ENCODE results near the gene CDC16.

Gene CDC16

GRCh38 chr13:114309806-114310410, 75.2 kb downstream of the CDC16 start:
- DNase-seq (ENCODE audit: low read depth), result no peak
- H3K4me3 ChIP-seq (ENCODE audit: low read depth, low read length), result no peak overlapping the region
- TF ChIP-seq, protein P1, sequence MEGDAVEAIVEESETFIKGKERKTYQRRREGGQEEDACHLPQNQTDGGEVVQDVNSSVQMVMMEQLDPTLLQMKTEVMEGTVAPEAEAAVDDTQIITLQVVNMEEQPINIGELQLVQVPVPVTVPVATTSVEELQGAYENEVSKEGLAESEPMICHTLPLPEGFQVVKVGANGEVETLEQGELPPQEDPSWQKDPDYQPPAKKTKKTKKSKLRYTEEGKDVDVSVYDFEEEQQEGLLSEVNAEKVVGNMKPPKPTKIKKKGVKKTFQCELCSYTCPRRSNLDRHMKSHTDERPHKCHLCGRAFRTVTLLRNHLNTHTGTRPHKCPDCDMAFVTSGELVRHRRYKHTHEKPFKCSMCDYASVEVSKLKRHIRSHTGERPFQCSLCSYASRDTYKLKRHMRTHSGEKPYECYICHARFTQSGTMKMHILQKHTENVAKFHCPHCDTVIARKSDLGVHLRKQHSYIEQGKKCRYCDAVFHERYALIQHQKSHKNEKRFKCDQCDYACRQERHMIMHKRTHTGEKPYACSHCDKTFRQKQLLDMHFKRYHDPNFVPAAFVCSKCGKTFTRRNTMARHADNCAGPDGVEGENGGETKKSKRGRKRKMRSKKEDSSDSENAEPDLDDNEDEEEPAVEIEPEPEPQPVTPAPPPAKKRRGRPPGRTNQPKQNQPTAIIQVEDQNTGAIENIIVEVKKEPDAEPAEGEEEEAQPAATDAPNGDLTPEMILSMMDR (IDR thresholded peaks at IDR 0.05; ENCODE audit: low read depth, low read length, missing control alignments), result no peak

DNA sequence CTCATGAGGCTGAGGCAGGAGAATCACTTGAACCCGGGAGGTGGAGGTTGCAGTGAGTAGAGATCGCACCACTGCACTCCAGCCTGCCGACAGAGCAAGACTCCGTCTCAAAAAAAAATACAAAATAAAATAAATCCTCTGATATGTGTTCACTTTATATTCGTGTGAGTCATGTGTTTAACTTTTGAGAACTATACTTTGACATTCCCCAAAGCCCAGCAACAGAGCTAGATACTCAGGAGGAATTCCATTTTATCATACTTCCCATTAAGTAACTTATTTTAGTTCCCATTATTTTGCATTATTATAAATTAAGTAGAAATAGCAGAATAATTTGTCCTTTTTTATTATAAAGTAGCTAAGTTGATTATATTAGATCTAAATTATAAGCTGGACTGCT, 76.3 kb downstream of the CDC16 start:
- TF ChIP-seq, protein P1 (IDR thresholded peaks at IDR 0.05; ENCODE audit: low read depth, low read length, missing control alignments), result no peak
- no peak for DNase-seq (ENCODE audit: low read depth)
- H3K4me3 ChIP-seq (ENCODE audit: low read depth, low read length), result no peak overlapping the region

- no peak overlapping the region for H3K4me3 ChIP-seq (ENCODE audit: low read depth, low read length)
- no peak for DNase-seq (ENCODE audit: low read depth)
- TF ChIP-seq, protein P1 (IDR thresholded peaks at IDR 0.05; ENCODE audit: low read depth, low read length, missing control alignments), result no peak
Measured at GRCh38 chr13:114311387-114311786, 76.7 kb downstream of the CDC16 start.

GRCh38 chr13:114311908-114312307, 77.2 kb downstream of the CDC16 start:
- no peak overlapping the region; the same call in 1 of the 2 replicates for H3K4me3 ChIP-seq (ENCODE audit: low read depth, low read length)
- no peak for DNase-seq (ENCODE audit: low read depth)
- TF ChIP-seq, protein P1 (IDR thresholded peaks at IDR 0.05; ENCODE audit: low read depth, low read length, missing control alignments), result no peak

DNA sequence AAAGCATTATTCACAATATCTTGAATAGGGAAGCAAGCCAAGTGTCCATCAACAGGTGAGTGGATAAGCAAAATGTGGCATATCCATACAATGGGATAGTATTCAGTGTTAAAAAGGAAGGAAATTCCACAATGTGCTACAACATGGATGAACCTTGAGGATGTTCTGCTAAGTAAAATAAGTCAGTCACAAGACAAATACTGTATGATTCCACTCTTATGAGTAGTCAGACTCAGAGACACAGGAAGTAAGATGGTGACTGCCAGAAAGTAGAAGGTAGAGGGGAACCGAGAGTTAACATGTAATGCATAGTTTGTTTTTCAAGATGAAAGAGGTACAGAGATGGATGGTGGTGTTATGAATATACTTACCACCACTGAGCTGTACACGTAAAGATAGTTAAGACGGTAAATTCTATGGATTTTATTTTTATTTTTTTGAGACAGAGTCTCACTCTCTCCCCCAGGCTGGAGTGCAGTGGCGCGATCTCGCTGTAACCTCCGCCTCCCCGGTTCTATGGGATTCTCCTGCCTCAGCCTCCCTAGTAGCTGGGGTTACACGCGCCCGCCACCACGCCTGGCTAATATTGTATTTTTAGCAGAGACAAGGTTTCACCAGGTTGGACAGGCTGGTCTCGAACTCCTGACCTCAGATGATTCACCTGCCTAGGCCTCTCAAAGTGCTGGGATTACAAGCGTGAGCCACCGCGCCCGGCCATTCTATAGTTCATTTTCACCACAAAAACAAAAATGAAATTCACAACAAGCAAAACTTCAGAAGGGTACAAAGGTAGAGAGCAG, 78.6 kb downstream of the CDC16 start:
- DNase-seq (ENCODE audit: low read depth), result peak; percentile 72

DNA sequence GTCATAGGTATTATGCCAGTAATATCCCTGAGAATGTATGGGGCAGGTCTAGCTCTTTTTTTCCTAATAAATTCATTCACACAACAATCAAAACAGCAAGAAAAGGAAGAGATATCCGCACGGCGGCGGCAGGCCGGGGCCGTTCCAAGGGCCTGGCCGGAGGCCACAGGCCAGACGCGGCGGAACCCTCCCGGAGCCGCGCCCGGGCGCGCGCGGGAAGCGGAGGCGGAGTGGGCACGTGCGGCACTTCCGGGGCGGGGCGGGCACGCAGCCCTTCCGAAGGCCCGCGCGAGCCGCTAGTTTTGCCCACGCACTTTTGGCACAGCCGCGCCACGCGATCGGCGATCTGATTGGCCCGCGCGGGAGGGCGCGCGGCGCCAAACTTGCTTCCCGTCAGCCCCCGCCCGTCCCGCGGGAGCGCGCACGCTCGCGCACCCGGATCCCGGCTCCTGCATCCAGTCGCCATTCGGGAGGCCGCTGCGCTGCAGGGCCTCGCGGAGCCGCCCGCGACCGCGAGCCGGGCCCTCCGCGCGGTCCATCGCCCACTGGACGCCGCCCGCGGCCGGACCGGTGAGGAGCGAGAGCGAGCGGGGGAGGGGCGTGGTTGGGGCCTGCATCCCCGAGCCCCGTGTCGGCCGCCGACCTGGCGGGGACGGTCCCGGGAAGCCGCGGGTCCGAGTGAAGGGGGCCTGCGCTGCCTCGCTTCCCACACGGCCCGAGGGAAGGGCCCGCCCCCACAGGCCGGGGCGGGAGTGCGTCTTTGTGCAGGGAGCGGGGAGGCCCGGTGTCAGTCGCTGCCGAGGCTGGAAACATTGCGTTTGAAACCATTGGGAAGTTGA, 79.6 kb downstream of the CDC16 start, which contains the start of gene CHAMP1:
Gene CHAMP1 (plus strand): TSS at position 430 of the 839 bp plus-strand sequence. CDS start 9,340 bp downstream, outside the sequence.
- H3K4me3 ChIP-seq (ENCODE audit: low read depth, low read length), result peak within 1 kb of the TSS; percentile 93
- peak; percentile 85 for DNase-seq (ENCODE audit: low read depth)
- TF ChIP-seq, protein P1 (IDR thresholded peaks at IDR 0.05; ENCODE audit: low read depth, low read length, missing control alignments), result no peak

More for the DNA sequence above, 78.6 kb downstream of the CDC16 start:
- TF ChIP-seq, protein P1 (IDR thresholded peaks at IDR 0.05; ENCODE audit: low read depth, low read length, missing control alignments), result no peak
- peak overlapping the region; percentile 93 for H3K4me3 ChIP-seq (ENCODE audit: low read depth, low read length)

All from GM12864 (cell line).